GM13977 (cell line): ENCODE results near the gene HERC2.

Source experiments
- DNase-seq: peaks from one replicate; pipeline ENCODE4 v3.0.0; 2012; ENCODE audit warnings: low spot score
- CTCF ChIP-seq: IDR thresholded peaks from 2 replicates; pipeline ENCODE4 v1.5.1; 2012; ENCODE audit warnings: mild to moderate bottlenecking, control low read depth; ENCODE audit not compliant: insufficient read depth; ENCODE audit errors: extremely low read depth, missing control alignments
- in situ Hi-C: fragments of 300-500 bp; cut with MboI; formaldehyde crosslinking; loops from one replicate; pipeline ENCODE4 v1.12.0; 2022; ENCODE audit warnings: low sequenced_read_pairs, low pct_unique_long_range_greater_than_20kb, mixed read lengths, inconsistent platforms; ENCODE audit not compliant: unreplicated experiment

The HERC2 gene

GRCh38 chr15:28099555-28100140 is 222.3 kb downstream of the HERC2 start:
- in situ Hi-C loops, result no loop called here
- DNase-seq, result no peak
- no peak for TF ChIP-seq CTCF

DNA sequence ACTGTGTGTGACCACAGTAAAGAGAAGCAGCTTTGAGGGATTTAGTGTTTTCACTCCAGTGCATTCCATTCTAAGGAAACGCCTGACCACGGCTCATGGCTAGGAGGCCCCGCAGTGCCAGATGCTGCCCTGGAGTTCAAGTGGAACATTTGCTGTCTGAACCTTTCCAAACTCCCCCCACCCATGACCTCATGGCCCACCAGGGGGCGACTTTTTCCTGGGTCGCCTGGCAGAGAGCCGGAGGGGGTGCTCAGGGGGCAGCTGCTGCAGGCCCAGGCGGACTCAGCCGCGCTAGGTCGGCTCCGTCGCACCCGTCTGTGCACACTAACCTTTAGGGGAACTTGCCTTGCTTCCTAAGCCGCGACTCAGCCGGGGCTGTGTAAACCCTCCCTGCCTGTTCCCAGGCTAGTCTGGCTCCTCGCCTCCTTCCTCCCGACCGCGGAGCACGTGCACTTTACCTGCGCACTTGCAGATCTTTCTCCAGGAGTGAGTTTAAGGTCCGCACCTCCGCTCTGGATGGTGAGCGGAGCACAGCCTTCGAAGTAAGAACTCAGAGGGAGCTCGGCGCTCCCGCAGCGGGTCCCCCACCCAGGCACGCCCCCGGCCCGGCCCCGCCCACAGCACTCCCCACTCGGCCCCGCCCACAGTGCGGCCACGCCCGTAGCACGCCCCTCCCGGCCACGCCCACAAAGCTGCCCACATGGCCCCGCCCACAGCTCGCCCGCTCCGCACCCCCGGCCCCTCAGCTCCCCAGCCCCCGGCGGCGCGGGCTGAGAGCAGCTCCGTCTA is 223.0 kb downstream of the HERC2 start, which contains the start of gene OCA2:
TSS of gene OCA2 (minus strand) at position 550 of the 789 bp plus-strand sequence. CDS start 17,441 bp downstream, outside the sequence.
- in situ Hi-C loops, result no loop called here
- peak; percentile 15 for TF ChIP-seq CTCF
- DNase-seq, result no peak

DNA sequence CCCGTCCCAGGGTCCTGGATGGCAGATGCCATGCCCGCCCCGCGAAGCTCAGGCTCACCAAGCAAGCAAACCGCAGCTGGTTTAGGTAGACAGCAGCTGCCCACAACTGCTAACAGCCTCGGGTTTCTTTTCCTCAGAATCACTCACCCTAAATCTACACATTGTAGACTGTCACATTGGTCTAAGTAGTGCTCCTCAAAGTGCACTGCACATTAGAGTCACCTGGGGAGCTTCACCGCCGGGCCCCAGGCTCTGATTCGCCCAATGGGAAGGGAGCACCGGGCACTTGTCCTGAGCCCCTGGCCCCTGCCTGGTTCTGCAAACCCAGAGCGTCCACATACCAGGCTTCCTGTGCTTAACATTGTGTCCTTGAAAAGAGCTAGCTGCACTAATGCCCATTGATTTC is 223.6 kb downstream of the HERC2 start:
- no peak for DNase-seq
- in situ Hi-C loops, result no loop called here

GRCh38 chr15:28097656-28098359 is 224.2 kb downstream of the HERC2 start:
- no peak for DNase-seq
- in situ Hi-C loops, result no loop called here
- TF ChIP-seq CTCF, result no peak

More for the DNA sequence above, 223.6 kb downstream of the HERC2 start:
- TF ChIP-seq CTCF, result no peak

DNA sequence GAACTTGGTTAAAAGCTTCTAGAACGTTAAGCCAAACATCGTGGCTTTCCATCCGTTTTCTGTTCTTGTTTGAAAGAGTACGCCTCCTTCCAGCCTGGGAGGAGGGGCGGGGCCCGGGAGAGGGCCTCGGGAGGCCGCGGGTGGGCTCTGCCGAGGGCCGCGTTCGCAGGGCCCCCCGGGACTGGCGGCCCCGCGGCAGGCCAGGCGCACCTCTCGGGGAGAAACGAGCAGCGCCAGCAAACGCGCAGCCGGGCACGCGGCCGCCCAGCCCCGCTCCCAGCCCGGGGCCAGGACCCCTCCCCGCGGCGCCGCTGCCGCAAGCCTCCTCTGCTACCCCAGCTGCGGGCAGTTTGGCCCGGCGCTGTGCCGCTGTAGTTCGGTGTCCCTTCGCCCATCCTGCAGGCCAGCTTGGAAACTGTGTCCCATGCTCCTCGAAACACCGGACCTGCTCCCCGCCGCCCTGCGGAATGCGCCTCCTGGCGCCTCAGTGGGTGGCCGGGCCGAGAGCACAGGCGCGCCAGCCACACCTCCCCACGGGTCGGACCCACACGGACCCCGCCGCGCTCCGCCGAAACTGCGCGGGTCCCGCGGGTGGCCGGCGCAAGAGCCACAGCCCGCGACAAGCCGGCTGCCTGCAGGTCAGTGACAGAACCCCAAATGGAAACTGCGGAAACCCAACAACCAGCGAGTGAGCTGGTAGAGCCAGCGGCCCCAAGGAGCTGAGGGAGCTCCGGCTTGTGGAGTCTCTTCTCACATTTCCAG is 225.1 kb downstream of the HERC2 start:
- TF ChIP-seq CTCF, result no peak

DNA sequence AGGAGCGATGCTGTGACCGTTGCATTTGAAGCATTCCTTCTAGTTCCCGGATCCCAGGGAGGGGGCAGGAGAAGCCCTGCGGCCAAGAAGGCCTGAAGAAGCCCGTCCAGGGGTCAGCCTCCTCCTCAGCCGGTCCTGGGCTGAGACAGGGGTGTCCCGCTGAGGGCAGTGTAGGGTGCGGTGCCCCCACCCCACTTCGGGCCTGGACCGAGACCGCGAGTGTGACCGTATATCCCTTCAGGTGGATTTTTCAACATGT is 225.6 kb downstream of the HERC2 start:
- TF ChIP-seq CTCF, result no peak
- in situ Hi-C loops, result no loop called here
- DNase-seq, result no peak

More for the DNA sequence above, 225.1 kb downstream of the HERC2 start:
- in situ Hi-C loops, result no loop called here
- DNase-seq, result no peak
